GM23338 (cell line): ENCODE measurements around the gene ZNRF2. TPM values are rescaled to one million over a fixed set of nuclear protein-coding genes. Genes with fewer than 3 reads are reported as not detected.

Experiments
- ATAC-seq: fragments of 200-7000 bp; cut with Tn5 transposase; 3 replicates; pipeline ENCODE4 v1.9.1; 2020
- DNase-seq: peaks from one replicate; pipeline ENCODE4 v3.0.0-alpha.2; 2015; ENCODE audit warnings: low spot score
- H2AFZ ChIP-seq: fragments of 200-600 bp; sonication (generic); 2 replicates; pipeline ENCODE4 v1.8.0; 2016; ENCODE audit warnings: antibody characterized with exemption, mild to moderate bottlenecking, moderate library complexity
- H3F3A ChIP-seq: fragments of 200-600 bp; sonication (generic); replicated peaks from 2 replicates; pipeline ENCODE4 v1.8.0; 2017; ENCODE audit warnings: antibody characterized with exemption, mixed run types, low read depth
- H3K27ac ChIP-seq: fragments of 200-600 bp; sonication (generic); 2 replicates; pipeline ENCODE4 v1.6.1; 2016; ENCODE audit warnings: low read depth
- H3K27me3 ChIP-seq: fragments of 200-600 bp; sonication (generic); 2 replicates; pipeline ENCODE4 v1.8.0; 2016; ENCODE audit warnings: mild to moderate bottlenecking, mixed run types, moderate library complexity; ENCODE audit not compliant: insufficient read depth
- H3K36me3 ChIP-seq: fragments of 200-600 bp; sonication (generic); 2 replicates; pipeline ENCODE4 v1.8.0; 2016; ENCODE audit warnings: mild to moderate bottlenecking; ENCODE audit not compliant: insufficient read depth
- H3K4me1 ChIP-seq: fragments of 200-600 bp; sonication (generic); 2 replicates; pipeline ENCODE4 v1.8.0; 2016; ENCODE audit warnings: mild to moderate bottlenecking, moderate library complexity; ENCODE audit not compliant: insufficient read depth
- H3K4me2 ChIP-seq: fragments of 200-600 bp; sonication (generic); 2 replicates; pipeline ENCODE4 v1.7.1; 2017; ENCODE audit warnings: mixed run types
- H3K4me3 ChIP-seq: fragments of 200-600 bp; sonication (generic); 2 replicates; pipeline ENCODE4 v1.6.1; 2016; ENCODE audit warnings: mixed run types
- H3K79me2 ChIP-seq: fragments of 200-600 bp; sonication (generic); replicated peaks from 2 replicates; pipeline ENCODE4 v1.8.0; 2017; ENCODE audit warnings: mild to moderate bottlenecking; ENCODE audit not compliant: insufficient read depth
- H3K9me2 ChIP-seq: fragments of 200-600 bp; sonication (generic); 2 replicates; pipeline ENCODE4 v1.8.0; 2017; ENCODE audit not compliant: insufficient read depth
- H4K20me1 ChIP-seq: fragments of 200-600 bp; sonication (generic); replicated peaks from 2 replicates; pipeline ENCODE4 v1.8.0; 2017; ENCODE audit warnings: mild to moderate bottlenecking; ENCODE audit not compliant: insufficient read depth
- H3K27ac Mint-ChIP-seq: 2 replicates; pipeline ENCODE4 v1.8.0; 2020; ENCODE audit warnings: inconsistent platforms, mild to moderate bottlenecking, moderate library complexity, mixed read lengths
- H3K27me3 Mint-ChIP-seq: 3 replicates; pipeline ENCODE4 v1.8.0; 2022; ENCODE audit warnings: low read depth, mild to moderate bottlenecking, moderate library complexity, mixed read lengths, inconsistent platforms; ENCODE audit not compliant: insufficient read depth, poor library complexity
- H3K36me3 Mint-ChIP-seq: 3 replicates; pipeline ENCODE4 v1.8.0; 2021; ENCODE audit warnings: low read depth, mild to moderate bottlenecking, inconsistent platforms, moderate library complexity, mixed read lengths
- H3K4me1 Mint-ChIP-seq: 3 replicates; pipeline ENCODE4 v1.8.0; 2020; ENCODE audit warnings: mild to moderate bottlenecking, inconsistent platforms, mixed read lengths
- H3K4me3 Mint-ChIP-seq: 3 replicates; pipeline ENCODE4 v1.8.0; 2021; ENCODE audit warnings: moderate library complexity, mild to moderate bottlenecking, inconsistent platforms, mixed read lengths
- H3K9me3 Mint-ChIP-seq: 3 replicates; pipeline ENCODE4 v1.8.0; 2020; ENCODE audit warnings: moderate library complexity, mild to moderate bottlenecking, inconsistent platforms, mixed read lengths
- CREB1 ChIP-seq: fragments of 250-450 bp; sonication (Bioruptor Pico); IDR thresholded peaks from 2 replicates; pipeline ENCODE4 v1.5.0; 2020; ENCODE audit warnings: low read depth, mild to moderate bottlenecking, moderate library complexity
- EZH2 ChIP-seq: fragments of 200-600 bp; sonication (generic); IDR thresholded peaks from one replicate; pipeline ENCODE4 v1.8.0; 2017; ENCODE audit warnings: antibody characterized with exemption, mild to moderate bottlenecking, low read depth; ENCODE audit not compliant: unreplicated experiment
- EZH2phosphoT487 ChIP-seq: fragments of 200-600 bp; sonication (generic); IDR thresholded peaks from one replicate; pipeline ENCODE4 v1.8.1; 2018; ENCODE audit warnings: antibody characterized with exemption; ENCODE audit not compliant: unreplicated experiment
- JUNB ChIP-seq: IDR thresholded peaks from one replicate; pipeline ENCODE4 v1.6.1; 2016; ENCODE audit warnings: antibody characterized with exemption; ENCODE audit not compliant: unreplicated experiment
- NANOG ChIP-seq: IDR thresholded peaks from 2 replicates; pipeline ENCODE4 v1.6.1; 2016; ENCODE audit warnings: antibody characterized with exemption, borderline replicate concordance
- POLR2AphosphoS5 ChIP-seq: IDR thresholded peaks from 2 replicates; pipeline ENCODE4 v1.6.1; 2016; ENCODE audit warnings: antibody characterized with exemption, low read depth
- STAT1 ChIP-seq: IDR thresholded peaks from one replicate; pipeline ENCODE4 v1.6.1; 2016; ENCODE audit warnings: antibody characterized with exemption; ENCODE audit not compliant: unreplicated experiment
- ZNF114 ChIP-seq: fragments of 250-450 bp; sonication (Bioruptor Pico); IDR thresholded peaks from 2 replicates; pipeline ENCODE4 v1.5.0; 2020; ENCODE audit warnings: mild to moderate bottlenecking, moderate library complexity
- polyA plus RNA-seq: library from polyadenylated mRNA; unstranded; fragments of >200 nt; fragmentation: Nextera tagmentation; extraction: Ambion mirVana; gene quantifications from 2 replicates; pipeline ENCODE4 v1.2.1, GENCODE V29; 2016
- total RNA-seq: library from RNA; depleted of rRNA; stranded (reverse); fragments of >200 nt; shearing (Covaris generic); gene quantifications from 2 replicates; pipeline ENCODE4 v1.2.3, GENCODE V29; 2014
- TF ChIP-seq, protein P1 (sequence below): IDR thresholded peaks from one replicate; pipeline ENCODE4 v1.6.1; 2018; ENCODE audit warnings: antibody characterized with exemption; ENCODE audit not compliant: unreplicated experiment
- TF ChIP-seq, protein P2 (sequence below): IDR thresholded peaks from 2 replicates; pipeline ENCODE4 v1.6.1; 2016; ENCODE audit warnings: antibody characterized with exemption

ZNRF2 gene
- total and polyA plus RNA-seq, 2 experiments from 2014 or later, result 6.0 to 34.7 TPM

DNA sequence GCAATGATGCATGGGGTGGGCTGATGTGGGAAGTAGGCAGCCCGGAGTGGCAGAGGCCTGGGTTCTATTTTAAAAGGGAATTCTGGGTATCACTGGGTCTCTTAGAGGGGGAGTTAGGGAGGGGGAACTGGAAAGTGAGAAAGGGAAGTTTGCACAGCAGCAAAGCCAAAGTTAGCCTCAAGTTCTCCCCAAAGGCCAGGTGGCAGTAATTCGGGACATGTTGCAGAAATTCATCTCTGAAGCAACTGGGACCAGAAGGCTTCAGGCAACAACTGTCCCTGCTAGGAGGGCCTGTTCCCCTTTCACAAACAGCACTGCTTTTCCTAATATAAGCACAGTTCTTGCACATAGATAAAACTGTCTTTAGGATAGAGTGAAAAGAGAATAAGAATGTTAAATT is 126.8 kb downstream of the ZNRF2 start:
- no peak overlapping the region for H3K27ac Mint-ChIP-seq
- 0 out of 3 replicates have a peak, but pooled peaks cover 2% of the 10 kb centered on the region for H3K4me1 Mint-ChIP-seq
- H4K20me1 ChIP-seq, result no peaks in the 10 kb centered on the region

DNA sequence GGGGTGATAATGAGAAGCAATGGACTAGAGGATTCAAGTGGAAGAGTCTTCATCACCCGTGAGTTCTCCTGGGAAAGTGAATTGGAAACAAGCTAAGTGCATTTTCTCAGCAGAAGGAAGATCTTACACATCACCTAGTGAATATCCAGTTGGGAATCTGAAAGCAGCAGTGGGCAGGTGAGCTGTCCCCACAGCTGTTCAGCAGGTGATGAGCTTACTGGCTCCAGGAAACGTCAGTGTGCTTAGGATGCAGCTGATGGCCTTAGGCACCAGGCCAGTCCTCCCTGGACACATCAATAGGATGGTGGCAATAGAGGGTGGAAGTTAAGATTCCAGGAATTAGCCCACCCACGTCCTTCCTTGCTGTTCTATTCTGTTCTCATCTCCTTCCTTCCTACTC is 127.5 kb downstream of the ZNRF2 start:
- no peak for DNase-seq
- Mint-ChIP-seq H3K4me3 (no peak overlapping the region), H3K27ac (no peak overlapping the region), H3K36me3 (peaks cover 13% of the 10 kb centered on the region), H3K27me3 (peaks cover 2% of the 10 kb centered on the region), H3K4me1 (0 out of 3 replicates have a peak, but pooled peaks cover 2% of the 10 kb centered on the region), H3K9me3 (peaks cover 14% of the 10 kb centered on the region)
- ATAC-seq, result no peak
- Histone ChIP-seq H3K9me2 (no peaks in the 10 kb centered on the region), H3K36me3 (peaks cover 4% of the 10 kb centered on the region; the same call in 1 of the 2 replicates), H2AFZ (no peak overlapping the region), H3F3A (no peaks in the 10 kb centered on the region), H3K4me2 (no peak overlapping the region), H3K79me2 (no peaks in the 10 kb centered on the region), H3K4me3 (no peak overlapping the region), H3K27me3 (no peaks in the 10 kb centered on the region), H3K4me1 (no peaks in the 10 kb centered on the region), H4K20me1 (no peaks in the 10 kb centered on the region), H3K27ac (no peak overlapping the region)
- TF ChIP-seq POLR2AphosphoS5 (no peak), JUNB (no peak), EZH2 (no peak), EZH2phosphoT487 (no peak), CREB1 (no peak), ZNF114 (CRISPR knock-in tag) (no peak)
- TF ChIP-seq, protein P1, sequence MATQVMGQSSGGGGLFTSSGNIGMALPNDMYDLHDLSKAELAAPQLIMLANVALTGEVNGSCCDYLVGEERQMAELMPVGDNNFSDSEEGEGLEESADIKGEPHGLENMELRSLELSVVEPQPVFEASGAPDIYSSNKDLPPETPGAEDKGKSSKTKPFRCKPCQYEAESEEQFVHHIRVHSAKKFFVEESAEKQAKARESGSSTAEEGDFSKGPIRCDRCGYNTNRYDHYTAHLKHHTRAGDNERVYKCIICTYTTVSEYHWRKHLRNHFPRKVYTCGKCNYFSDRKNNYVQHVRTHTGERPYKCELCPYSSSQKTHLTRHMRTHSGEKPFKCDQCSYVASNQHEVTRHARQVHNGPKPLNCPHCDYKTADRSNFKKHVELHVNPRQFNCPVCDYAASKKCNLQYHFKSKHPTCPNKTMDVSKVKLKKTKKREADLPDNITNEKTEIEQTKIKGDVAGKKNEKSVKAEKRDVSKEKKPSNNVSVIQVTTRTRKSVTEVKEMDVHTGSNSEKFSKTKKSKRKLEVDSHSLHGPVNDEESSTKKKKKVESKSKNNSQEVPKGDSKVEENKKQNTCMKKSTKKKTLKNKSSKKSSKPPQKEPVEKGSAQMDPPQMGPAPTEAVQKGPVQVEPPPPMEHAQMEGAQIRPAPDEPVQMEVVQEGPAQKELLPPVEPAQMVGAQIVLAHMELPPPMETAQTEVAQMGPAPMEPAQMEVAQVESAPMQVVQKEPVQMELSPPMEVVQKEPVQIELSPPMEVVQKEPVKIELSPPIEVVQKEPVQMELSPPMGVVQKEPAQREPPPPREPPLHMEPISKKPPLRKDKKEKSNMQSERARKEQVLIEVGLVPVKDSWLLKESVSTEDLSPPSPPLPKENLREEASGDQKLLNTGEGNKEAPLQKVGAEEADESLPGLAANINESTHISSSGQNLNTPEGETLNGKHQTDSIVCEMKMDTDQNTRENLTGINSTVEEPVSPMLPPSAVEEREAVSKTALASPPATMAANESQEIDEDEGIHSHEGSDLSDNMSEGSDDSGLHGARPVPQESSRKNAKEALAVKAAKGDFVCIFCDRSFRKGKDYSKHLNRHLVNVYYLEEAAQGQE, result no peak

More for the DNA sequence above, 126.8 kb downstream of the ZNRF2 start:
- Histone ChIP-seq H3K27me3 (no peaks in the 10 kb centered on the region), H2AFZ (no peak overlapping the region), H3K36me3 (peaks cover 4% of the 10 kb centered on the region; the same call in 1 of the 2 replicates), H3K27ac (no peak overlapping the region), H3K9me2 (no peaks in the 10 kb centered on the region), H3K4me3 (no peak overlapping the region), H3K4me1 (no peaks in the 10 kb centered on the region), H3K4me2 (no peak overlapping the region), H3K79me2 (no peaks in the 10 kb centered on the region), H3F3A (no peaks in the 10 kb centered on the region)
- H3K36me3 Mint-ChIP-seq, result peaks cover 13% of the 10 kb centered on the region
- TF ChIP-seq JUNB, result no peak
- TF ChIP-seq NANOG, result no peak
- no peak for TF ChIP-seq EZH2phosphoT487
- no peak for TF ChIP-seq POLR2AphosphoS5
- no peak for TF ChIP-seq EZH2
- TF ChIP-seq, protein P2, sequence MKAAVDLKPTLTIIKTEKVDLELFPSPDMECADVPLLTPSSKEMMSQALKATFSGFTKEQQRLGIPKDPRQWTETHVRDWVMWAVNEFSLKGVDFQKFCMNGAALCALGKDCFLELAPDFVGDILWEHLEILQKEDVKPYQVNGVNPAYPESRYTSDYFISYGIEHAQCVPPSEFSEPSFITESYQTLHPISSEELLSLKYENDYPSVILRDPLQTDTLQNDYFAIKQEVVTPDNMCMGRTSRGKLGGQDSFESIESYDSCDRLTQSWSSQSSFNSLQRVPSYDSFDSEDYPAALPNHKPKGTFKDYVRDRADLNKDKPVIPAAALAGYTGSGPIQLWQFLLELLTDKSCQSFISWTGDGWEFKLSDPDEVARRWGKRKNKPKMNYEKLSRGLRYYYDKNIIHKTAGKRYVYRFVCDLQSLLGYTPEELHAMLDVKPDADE, result no peak
- TF ChIP-seq STAT1, result no peak
- TF ChIP-seq, protein P1, result no peak
- DNase-seq, result no peak
- H3K27me3 Mint-ChIP-seq, result peaks cover 2% of the 10 kb centered on the region
- H3K9me3 Mint-ChIP-seq, result peaks cover 14% of the 10 kb centered on the region
- ATAC-seq, result no peak
- no peak overlapping the region for H3K4me3 Mint-ChIP-seq
